Kidney (tissue), 14 donors: Measurements from ENCODE around the gene EIF4E1B. TPM values are rescaled to one million over a fixed set of nuclear protein-coding genes. Genes with fewer than 3 reads are reported as not detected.

Experiments used
- DNase-seq, 5 donors: peaks; one replicate each; pipeline ENCODE4 v3.0.0-alpha.2; 2013 to 2020
- FAIRE-seq: peaks from 2 replicates; lab custom pipeline; 2012; peaks lifted over from hg19 to GRCh38; lab: Jason Lieb, UNC
- H3K27ac ChIP-seq, 2 donors: one replicate each; pipeline ENCODE4 v1.7.0; 2013; ENCODE audit warnings: low read depth in 2 of 2, low read length in 2 of 2, inconsistent platforms in 1 of 2
- H3K27me3 ChIP-seq: one replicate; pipeline ENCODE4 v1.7.1; 2013; ENCODE audit warnings: low read length, inconsistent platforms; ENCODE audit not compliant: control insufficient read depth, insufficient read depth
- H3K36me3 ChIP-seq, 3 donors: one replicate each; pipeline versions ENCODE4 v1.7.0 to v1.7.1; 2013; ENCODE audit warnings: low read length in 3 of 3, control low read depth in 1 of 3, inconsistent platforms in 1 of 3; ENCODE audit not compliant: insufficient read depth in 3 of 3, control insufficient read depth in 2 of 3
- H3K4me1 ChIP-seq, 3 donors: one replicate each; pipeline versions ENCODE4 v1.7.0 to v1.7.1; 2013; ENCODE audit warnings: low read length in 3 of 3, inconsistent platforms in 1 of 3, low read depth in 1 of 3; ENCODE audit not compliant: control insufficient read depth in 2 of 3, insufficient read depth in 2 of 3
- H3K4me3 ChIP-seq, 3 donors: one replicate each; pipeline versions ENCODE4 v1.7.0 to v1.8.1; 2013; ENCODE audit warnings: low read length in 3 of 3, control low read depth in 1 of 3, inconsistent platforms in 1 of 3
- H3K9ac ChIP-seq, 3 donors: one replicate each; pipeline versions ENCODE4 v1.7.0 to v1.7.1; 2013; ENCODE audit warnings: low read length in 3 of 3, control low read depth in 1 of 3, inconsistent platforms in 1 of 3
- H3K9me3 ChIP-seq, 3 donors: one replicate each; pipeline versions ENCODE4 v1.7.0 to v1.7.1; 2013; ENCODE audit warnings: low read length in 3 of 3, control low read depth in 1 of 3, inconsistent platforms in 1 of 3; ENCODE audit not compliant: control insufficient read depth in 2 of 3, insufficient read depth in 1 of 3
- CTCF ChIP-seq: IDR thresholded peaks from 3 replicates; pipeline ENCODE4 v1.5.1; 2012; ENCODE audit warnings: mild to moderate bottlenecking, moderate library complexity, borderline replicate concordance; ENCODE audit not compliant: insufficient read depth; ENCODE audit errors: extremely low read depth
- intact Hi-C: fragments of 100-400 bp; cut with DNase I; formaldehyde crosslinking; loops from one replicate; pipeline ENCODE4 v1.11.1; 2022
- polyA plus RNA-seq: library from polyadenylated mRNA; stranded (reverse); fragments of 350-450 nt; fragmentation: Illumina TruSeq; extraction: RNeasy Lipid Tissue Mini Kit (QIAGEN cat#74804); gene quantifications from one replicate; pipeline ENCODE4 v1.2.3, GENCODE V29; 2014; ENCODE audit warnings: low read depth, low replicate concordance; ENCODE audit not compliant: insufficient read depth
- total RNA-seq: library from RNA; stranded (reverse); fragmentation: NEBNext Ultra II Directional; extraction: Animal tissue kit (Norgen Biotek cat#: 25700); gene quantifications from one replicate; pipeline ENCODE4 v1.2.1, GENCODE V29; 2021
- donor health status: control.
- donor health status: control.
- donor health status: control.
- donor health status: control.
- donor health status: control.
- donor health status: DM: yes; HTN: yes; CAD: no.
- donor health status: Normal renal cell carcinoma (clear cell type).

The EIF4E1B gene
- total and polyA plus RNA-seq, 2 donors from 2014 or later, result not detected

GRCh38 chr5:176640616-176641015 is 10.1 kb downstream of the EIF4E1B start:
- Histone ChIP-seq H3K9me3 (no peaks in the 10 kb centered on the region), H3K27ac (no peak overlapping the region), H3K9ac (no peak overlapping the region), H3K27me3 (no peaks in the 10 kb centered on the region), H3K4me3 (no peak overlapping the region), H3K36me3 (no peaks in the 10 kb centered on the region), H3K4me1 (no peaks in the 10 kb centered on the region)
- no peak for TF ChIP-seq CTCF
- no peak for FAIRE-seq
- no peak for DNase-seq
- intact Hi-C loops, result no loop called here

DNA sequence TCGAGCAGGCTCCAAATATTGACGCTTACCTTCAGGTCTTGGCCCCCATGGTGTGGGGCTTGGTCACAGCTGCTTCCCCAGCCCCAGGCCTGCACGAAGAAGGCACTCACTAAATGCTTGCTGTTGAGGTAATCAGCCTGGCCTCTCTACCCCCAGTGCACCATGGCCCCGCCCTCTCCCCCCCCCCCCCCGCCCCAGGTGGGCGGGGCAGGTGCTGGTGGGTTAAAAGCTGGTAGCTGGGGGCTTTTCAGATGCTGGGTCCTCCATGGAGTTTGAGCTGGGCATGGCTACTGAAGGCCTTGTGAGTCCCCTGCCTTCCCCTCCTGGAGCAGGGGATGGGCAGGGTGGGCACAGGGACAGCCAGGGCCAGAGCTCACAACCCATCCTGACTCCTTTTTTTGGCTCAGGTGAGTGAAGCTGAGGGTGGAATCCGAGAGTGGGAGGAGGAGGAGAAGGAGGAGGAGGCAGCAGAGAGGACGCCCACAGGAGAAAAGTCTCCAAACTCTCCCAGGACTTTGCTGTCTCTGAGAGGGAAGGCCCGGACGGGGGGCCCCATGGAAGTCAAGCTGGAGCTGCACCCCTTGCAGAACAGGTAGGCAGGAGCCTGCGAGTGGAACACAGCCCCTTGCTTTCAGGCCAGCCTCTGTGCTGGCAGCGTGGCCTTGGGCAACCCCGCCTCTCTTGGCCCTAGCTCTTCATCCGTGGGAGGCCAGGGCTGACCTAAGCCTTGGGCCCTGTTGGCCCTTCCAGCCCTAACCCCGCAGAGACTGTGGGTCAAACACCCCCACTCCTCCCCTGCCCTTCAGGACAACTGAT is 12.4 kb downstream of the EIF4E1B start:
- DNase-seq (no peak), FAIRE-seq (no peak)
- no peak overlapping the region for H3K27ac ChIP-seq
- H3K27me3 ChIP-seq, result no peaks in the 10 kb centered on the region
- intact Hi-C loops, result no loop called here
- no peak overlapping the region for H3K4me3 ChIP-seq
- H3K4me1 ChIP-seq, result peaks cover 0 to 4% (median 3%) of the 10 kb centered on the region in 3 donors
- no peaks in the 10 kb centered on the region for H3K9me3 ChIP-seq
- no peaks in the 10 kb centered on the region for H3K36me3 ChIP-seq
- no peak for TF ChIP-seq CTCF
- no peak overlapping the region for H3K9ac ChIP-seq

- no peak for DNase-seq
- intact Hi-C loops, result no loop called here
- H3K4me1 ChIP-seq, result peaks cover 0 to 11% (median 7%) of the 10 kb centered on the region in 3 donors
- H3K9ac ChIP-seq, result no peak overlapping the region
- no peak overlapping the region for H3K4me3 ChIP-seq
- H3K27me3 ChIP-seq, result no peaks in the 10 kb centered on the region
- no peaks in the 10 kb centered on the region for H3K36me3 ChIP-seq
- no peaks in the 10 kb centered on the region for H3K9me3 ChIP-seq
- H3K27ac ChIP-seq, result no peak overlapping the region
- FAIRE-seq, result no peak
- no peak for TF ChIP-seq CTCF
These were observed 13.2 kb downstream of the EIF4E1B start for GRCh38 chr5:176643491-176644219.
